Thoracic aorta (tissue), 2 donors: Measurements from ENCODE around the gene ZNRF4. TPM values are rescaled to one million over a fixed set of nuclear protein-coding genes. Genes with fewer than 3 reads are reported as not detected.

Experiments used
- ATAC-seq: fragments of 150-250 bp; one replicate; pipeline ENCODE4 v1.8.0; 2017; ENCODE audit warnings: low read depth; ENCODE audit not compliant: insufficient number of reproducible peaks, low FRiP score
- DNase-seq: peaks from one replicate; pipeline ENCODE4 v3.0.0-alpha.2; 2020; ENCODE audit warnings: low spot score
- H3K27ac ChIP-seq, 2 donors: fragments of 200-600 bp; sonication (generic); 1 replicate in 1 of 2; 2 replicates in 1 of 2; pipeline ENCODE4 v1.5.1; 2016; ENCODE audit warnings: mild to moderate bottlenecking in 2 of 2, moderate library complexity in 2 of 2
- H3K27me3 ChIP-seq: fragments of 200-600 bp; sonication (generic); replicated peaks from 2 replicates; pipeline ENCODE4 v1.6.0; 2016; ENCODE audit warnings: mild to moderate bottlenecking; ENCODE audit not compliant: insufficient read depth
- H3K36me3 ChIP-seq: fragments of 200-600 bp; sonication (generic); one replicate; pipeline ENCODE4 v1.5.1; 2016
- H3K4me1 ChIP-seq, 2 donors: fragments of 200-600 bp; sonication (generic); 1 replicate in 1 of 2; 2 replicates in 1 of 2; pipeline versions ENCODE4 v1.5.1 to v1.6.0; 2016; ENCODE audit warnings: low read depth in 2 of 2, mild to moderate bottlenecking in 1 of 2; ENCODE audit not compliant: control insufficient read depth in 1 of 2
- H3K4me3 ChIP-seq: fragments of 200-600 bp; sonication (generic); 2 replicates; pipeline ENCODE4 v1.5.1; 2016; ENCODE audit warnings: mild to moderate bottlenecking
- H3K9me3 ChIP-seq: fragments of 200-600 bp; sonication (generic); 2 replicates; pipeline ENCODE4 v1.5.1; 2016
- CTCF ChIP-seq: fragments of 200-600 bp; sonication (generic); IDR thresholded peaks from one replicate; pipeline ENCODE4 v1.5.1; 2019; ENCODE audit warnings: antibody characterized with exemption
- total RNA-seq, 2 donors: library from RNA; depleted of rRNA; stranded (reverse); fragments of >200 nt; gene quantifications; one replicate each; pipeline versions ENCODE4 v1.1.0 to v1.2.3, GENCODE V29; 2016

ZNRF4 gene
- total RNA-seq, 2 donors from 2014 or later = not detected

DNA sequence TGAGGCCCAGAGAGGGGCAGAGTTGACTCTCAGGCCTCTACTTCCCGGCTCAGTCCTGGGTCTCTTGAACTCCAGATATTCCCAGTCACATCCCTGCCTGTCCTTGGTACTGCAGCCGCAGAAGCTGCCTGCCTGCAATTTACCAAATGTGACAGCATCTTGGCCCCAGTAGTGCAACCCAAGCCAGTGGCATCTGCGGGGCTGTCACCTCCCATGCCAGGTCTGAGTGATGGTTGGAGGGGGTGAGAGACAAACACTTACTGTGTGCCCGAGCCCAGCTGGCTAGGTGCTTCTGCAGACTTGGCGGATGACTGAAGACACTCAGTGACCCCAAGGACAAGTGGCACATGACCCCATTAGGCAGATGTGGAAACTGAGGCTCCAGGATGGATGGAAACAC, 18.4 kb downstream of the ZNRF4 start:
- Histone ChIP-seq H3K27me3 (peaks cover under 1% of the 10 kb centered on the region), H3K4me1 (no peaks in the 10 kb centered on the region), H3K36me3 (no peaks in the 10 kb centered on the region), H3K9me3 (no peaks in the 10 kb centered on the region), H3K27ac (no peak overlapping the region), H3K4me3 (no peak overlapping the region)
- no peak for ATAC-seq
- DNase-seq = no peak
- TF ChIP-seq CTCF = no peak

GRCh38 chr19:5477451-5478215, 22.4 kb downstream of the ZNRF4 start:
- no peak overlapping the region for H3K27ac ChIP-seq
- no peak overlapping the region for H3K4me3 ChIP-seq
- no peaks in the 10 kb centered on the region for H3K4me1 ChIP-seq
- DNase-seq = no peak
- no peaks in the 10 kb centered on the region for H3K36me3 ChIP-seq
- no peak for ATAC-seq
- peaks cover 6% of the 10 kb centered on the region for H3K27me3 ChIP-seq
- peaks cover 6% of the 10 kb centered on the region for H3K9me3 ChIP-seq
- TF ChIP-seq CTCF = no peak

GRCh38 chr19:5478241-5478924, 23.2 kb downstream of the ZNRF4 start:
- no peak for TF ChIP-seq CTCF
- DNase-seq (no peak), ATAC-seq (no peak)
- peaks cover 6% of the 10 kb centered on the region for H3K9me3 ChIP-seq
- no peaks in the 10 kb centered on the region for H3K36me3 ChIP-seq
- peaks cover 6% of the 10 kb centered on the region for H3K27me3 ChIP-seq
- no peaks in the 10 kb centered on the region for H3K4me1 ChIP-seq
- H3K27ac ChIP-seq = no peak overlapping the region
- H3K4me3 ChIP-seq = no peak overlapping the region

DNA sequence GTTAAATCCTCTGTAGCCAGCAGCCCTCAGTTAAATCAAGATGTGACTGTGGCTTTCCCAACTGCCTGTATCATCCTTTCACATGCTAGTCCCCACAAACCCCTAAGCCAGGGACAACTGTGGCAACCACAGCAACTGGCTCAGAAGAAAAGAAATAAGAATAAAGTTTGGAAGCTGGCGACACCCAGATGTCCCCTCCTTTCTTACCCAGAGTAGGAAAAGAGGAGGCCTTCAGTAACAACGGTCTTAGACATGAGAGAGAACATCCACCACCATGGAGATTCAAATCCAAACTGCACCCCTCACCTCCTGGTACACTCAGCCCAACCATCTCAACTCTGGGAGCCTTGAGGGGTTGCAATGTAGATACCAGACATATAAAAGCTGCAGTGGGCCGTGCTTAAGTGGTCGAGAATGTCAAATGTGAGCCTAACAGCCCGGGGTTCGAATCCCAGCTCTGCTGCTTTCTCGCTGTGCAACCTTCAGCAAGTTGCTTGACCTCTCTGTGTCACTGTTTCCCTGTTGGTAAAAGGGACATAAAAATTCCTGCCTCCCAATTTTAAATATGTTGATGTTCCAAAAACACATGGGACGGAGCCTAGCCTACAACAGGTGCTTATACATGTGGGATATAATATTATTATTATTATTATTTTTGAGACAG, 23.8 kb downstream of the ZNRF4 start:
- no peak for TF ChIP-seq CTCF
- Histone ChIP-seq H3K9me3 (peaks cover 6% of the 10 kb centered on the region), H3K36me3 (no peaks in the 10 kb centered on the region), H3K27me3 (peaks cover 6% of the 10 kb centered on the region), H3K27ac (no peak overlapping the region), H3K4me1 (no peaks in the 10 kb centered on the region), H3K4me3 (no peak overlapping the region)
- DNase-seq (no peak), ATAC-seq (no peak)

- no peak overlapping the region for H3K27ac ChIP-seq
- ATAC-seq = no peak
- no peak overlapping the region for H3K4me3 ChIP-seq
- peaks cover 6% of the 10 kb centered on the region for H3K9me3 ChIP-seq
- DNase-seq = no peak
- H3K36me3 ChIP-seq = no peaks in the 10 kb centered on the region
- H3K27me3 ChIP-seq = peaks cover 6% of the 10 kb centered on the region
- TF ChIP-seq CTCF = no peak
- no peaks in the 10 kb centered on the region for H3K4me1 ChIP-seq
Measured at GRCh38 chr19:5479958-5480357, 24.7 kb downstream of the ZNRF4 start.
